H9 (cell line): ENCODE results near the gene DCTN3. TPM values are rescaled to one million over a fixed set of nuclear protein-coding genes. Genes with fewer than 3 reads are reported as not detected.

Experiments used
- DNase-seq: peaks from one replicate; pipeline ENCODE4 v3.0.0-alpha.2; 2017
- H2AFZ ChIP-seq: one replicate; pipeline ENCODE4 v1.6.1; 2013; ENCODE audit warnings: mild to moderate bottlenecking, low read length, control low read depth, moderate library complexity
- H2AK5ac ChIP-seq: 2 replicates; pipeline ENCODE4 v1.6.1; 2013; ENCODE audit warnings: low read length, control low read depth, mixed read lengths; ENCODE audit not compliant: insufficient read length
- H2BK120ac ChIP-seq: one replicate; pipeline ENCODE4 v1.6.1; 2013; ENCODE audit warnings: low read depth, mild to moderate bottlenecking, low read length, control low read depth, inconsistent platforms; ENCODE audit not compliant: poor library complexity, severe bottlenecking
- H2BK12ac ChIP-seq: 2 replicates; pipeline ENCODE4 v1.6.1; 2013; ENCODE audit warnings: low read length, control low read depth, mixed read lengths, low read depth; ENCODE audit not compliant: insufficient read length
- H2BK15ac ChIP-seq: 2 replicates; pipeline ENCODE4 v1.6.1; 2013; ENCODE audit warnings: low read depth, low read length, control low read depth
- H2BK20ac ChIP-seq: one replicate; pipeline ENCODE4 v1.6.1; 2013; ENCODE audit warnings: low read depth, mild to moderate bottlenecking, low read length, control low read depth, inconsistent platforms; ENCODE audit not compliant: poor library complexity, severe bottlenecking
- H2BK5ac ChIP-seq: 2 replicates; pipeline ENCODE4 v1.6.1; 2013; ENCODE audit warnings: low read length, control low read depth, mixed read lengths; ENCODE audit not compliant: insufficient read length
- H3K14ac ChIP-seq: 2 replicates; pipeline ENCODE4 v1.6.1; 2013; ENCODE audit warnings: low read length, control low read depth; ENCODE audit not compliant: insufficient read depth
- H3K18ac ChIP-seq: 2 replicates; pipeline ENCODE4 v1.6.1; 2013; ENCODE audit warnings: low read depth, mild to moderate bottlenecking, mixed read lengths, low read length, control low read depth; ENCODE audit not compliant: insufficient read length
- H3K23ac ChIP-seq: 2 replicates; pipeline ENCODE4 v1.6.1; 2013; ENCODE audit warnings: low read length, control low read depth, mixed read lengths, low read depth; ENCODE audit not compliant: insufficient read length
- H3K23me2 ChIP-seq: 2 replicates; pipeline ENCODE4 v1.6.1; 2013; ENCODE audit warnings: low read depth, mild to moderate bottlenecking, mixed read lengths, low read length, control low read depth; ENCODE audit not compliant: insufficient read length, poor library complexity, severe bottlenecking
- H3K27ac ChIP-seq: 2 replicates; pipeline ENCODE4 v1.5.1; 2013; ENCODE audit warnings: low read length, control low read depth, mixed read lengths, low read depth; ENCODE audit not compliant: insufficient read length
- H3K27me3 ChIP-seq: 2 replicates; pipeline ENCODE4 v1.6.1; 2013; ENCODE audit warnings: low read length, control low read depth, inconsistent platforms; ENCODE audit not compliant: insufficient read depth
- H3K4ac ChIP-seq: 2 replicates; pipeline ENCODE4 v1.6.1; 2013; ENCODE audit warnings: low read depth, mild to moderate bottlenecking, control low read depth, inconsistent platforms, low read length, moderate library complexity
- H3K4me1 ChIP-seq: 2 replicates; pipeline ENCODE4 v1.6.1; 2013; ENCODE audit warnings: low read length, control low read depth, inconsistent platforms; ENCODE audit not compliant: insufficient read depth
- H3K4me2 ChIP-seq: 2 replicates; pipeline ENCODE4 v1.6.1; 2013; ENCODE audit warnings: low read length, control low read depth, mixed read lengths; ENCODE audit not compliant: insufficient read length, insufficient read depth
- H3K56ac ChIP-seq: 2 replicates; pipeline ENCODE4 v1.6.1; 2013; ENCODE audit warnings: low read depth, mild to moderate bottlenecking, mixed read lengths, low read length, control low read depth; ENCODE audit not compliant: insufficient read length
- H3K79me1 ChIP-seq: 2 replicates; pipeline ENCODE4 v1.6.1; 2013; ENCODE audit warnings: low read depth, mild to moderate bottlenecking, moderate library complexity, low read length, control low read depth, inconsistent platforms; ENCODE audit not compliant: insufficient read depth, poor library complexity, severe bottlenecking
- H3K79me2 ChIP-seq: 2 replicates; pipeline ENCODE4 v1.6.1; 2013; ENCODE audit warnings: low read length, control low read depth, inconsistent platforms; ENCODE audit not compliant: insufficient read depth
- H3K9ac ChIP-seq: 2 replicates; pipeline ENCODE4 v1.6.1; 2013; ENCODE audit warnings: low read length, control low read depth, mixed read lengths; ENCODE audit not compliant: insufficient read length; ENCODE audit errors: extremely low read depth
- H3K9me3 ChIP-seq: one replicate; pipeline ENCODE4 v1.6.1; 2013; ENCODE audit warnings: low read depth, low read length, inconsistent platforms; ENCODE audit not compliant: control insufficient read depth
- H3T11ph ChIP-seq: one replicate; pipeline ENCODE4 v1.6.1; 2013; ENCODE audit warnings: mild to moderate bottlenecking, low read length, control low read depth, inconsistent platforms
- H4K20me1 ChIP-seq: one replicate; pipeline ENCODE4 v1.6.1; 2013; ENCODE audit not compliant: control insufficient read depth, insufficient read length, insufficient read depth
- H4K5ac ChIP-seq: 2 replicates; pipeline ENCODE4 v1.6.1; 2013; ENCODE audit warnings: low read depth, mild to moderate bottlenecking, mixed read lengths, low read length, control low read depth; ENCODE audit not compliant: insufficient read length
- H4K8ac ChIP-seq: replicated peaks from 2 replicates; pipeline ENCODE4 v1.6.1; 2013; ENCODE audit warnings: low read length, control low read depth, mixed read lengths, low read depth; ENCODE audit not compliant: insufficient read length
- H4K91ac ChIP-seq: 2 replicates; pipeline ENCODE4 v1.6.1; 2013; ENCODE audit warnings: low read depth, mild to moderate bottlenecking, moderate library complexity, mixed read lengths, low read length, control low read depth; ENCODE audit not compliant: insufficient read length
- H3K27ac Mint-ChIP-seq, 3 experiments: 2 replicates in 2 of 3; 3 replicates in 1 of 3; pipeline ENCODE4 v1.8.0; 2020 to 2021; ENCODE audit warnings: mixed read lengths in 3 of 3, mild to moderate bottlenecking in 1 of 3, moderate library complexity in 1 of 3
- H3K27me3 Mint-ChIP-seq: 2 replicates; pipeline ENCODE4 v1.8.0; 2021; ENCODE audit warnings: low read depth, mild to moderate bottlenecking, moderate library complexity, mixed read lengths
- H3K36me3 Mint-ChIP-seq, 3 experiments: 2 replicates in 2 of 3; 3 replicates in 1 of 3; pipeline ENCODE4 v1.8.0; 2020 to 2021; ENCODE audit warnings: low read depth in 3 of 3, mixed read lengths in 3 of 3; ENCODE audit not compliant: insufficient read depth in 1 of 3
- H3K4me1 Mint-ChIP-seq, 2 experiments: 2 replicates each; pipeline ENCODE4 v1.8.0; 2020; ENCODE audit warnings: mixed read lengths in 2 of 2
- H3K4me3 Mint-ChIP-seq, 2 experiments: 2 replicates in 1 of 2; 3 replicates in 1 of 2; pipeline ENCODE4 v1.8.0; 2020 to 2021; ENCODE audit warnings: mild to moderate bottlenecking in 2 of 2, mixed read lengths in 2 of 2, moderate library complexity in 1 of 2
- H3K9me3 Mint-ChIP-seq, 2 experiments: 2 replicates in 1 of 2; 3 replicates in 1 of 2; pipeline ENCODE4 v1.8.0; 2020; ENCODE audit warnings: mild to moderate bottlenecking in 2 of 2, mixed read lengths in 2 of 2, moderate library complexity in 1 of 2
- WGBS: extraction: QIAGEN DNeasy Blood & Tissue Kit; methylation state at CpG from one replicate; pipeline ENCODE4 v1.1.7; 2013; ENCODE audit warnings: missing lambda C conversion rate, low lambda C conversion rate, mixed read lengths; ENCODE audit not compliant: insufficient read length; ENCODE audit errors: extremely low coverage; 5-methylcytosine and 5-hydroxymethylcytosine counted together
- total RNA-seq: library from RNA; stranded (reverse); gene quantifications from 2 replicates; pipeline ENCODE4 v1.2.1, GENCODE V29; 2021
- TF ChIP-seq, protein P1 (sequence below): fragments of 200-600 bp; sonication (generic); conservative IDR thresholded peaks from 3 replicates; pipeline ENCODE4 v1.8.0; 2021; ENCODE audit warnings: antibody characterized with exemption, mild to moderate bottlenecking

The DCTN3 gene
- total RNA-seq, 1 experiment from 2014 or later, result 40.0 TPM

DNA sequence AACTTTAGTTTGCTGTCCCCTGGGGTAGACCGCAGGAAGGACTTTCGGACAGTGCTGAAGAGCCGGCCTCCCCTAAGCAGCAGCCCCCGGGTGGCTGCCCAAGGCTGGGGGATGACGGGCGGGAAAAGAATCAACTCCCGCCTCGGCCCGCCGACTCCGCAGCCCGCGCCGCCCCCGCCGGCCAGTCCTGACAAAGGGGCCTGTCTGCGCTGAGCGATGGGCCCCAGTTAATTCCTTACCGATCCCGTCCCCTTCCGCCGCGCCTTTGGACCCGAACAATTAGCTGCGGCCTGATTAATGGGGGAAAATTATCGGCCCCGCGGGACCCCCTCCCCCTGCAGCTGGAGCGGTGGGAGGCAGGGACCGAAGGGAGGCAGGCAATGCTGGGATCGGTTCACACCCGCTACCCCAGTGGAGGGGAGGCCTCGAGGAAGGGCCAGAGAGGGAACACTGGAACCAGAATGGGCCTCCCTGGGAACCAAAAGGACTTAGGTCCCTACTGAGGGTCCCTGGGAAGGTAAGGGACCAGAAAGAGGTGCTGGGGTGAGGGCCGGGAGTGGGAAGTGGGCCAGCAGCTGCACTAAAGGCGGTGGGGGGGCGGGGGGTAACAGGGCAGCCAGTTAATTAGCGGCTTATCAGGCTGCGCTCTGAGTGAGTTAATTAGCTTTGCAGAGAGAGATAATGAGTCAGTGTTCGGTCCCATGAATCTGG lies 4.3 kb upstream of the DCTN3 start:
- Histone ChIP-seq H3T11ph (no peak overlapping the region), H3K27ac (no peak overlapping the region), H4K91ac (no peak overlapping the region), H3K27me3 (peaks cover 43% of the 10 kb centered on the region), H2AFZ (no peak overlapping the region), H3K79me1 (no peaks in the 10 kb centered on the region), H3K79me2 (no peaks in the 10 kb centered on the region), H3K56ac (no peak overlapping the region), H2BK12ac (no peak overlapping the region), H2BK15ac (no peak overlapping the region), H3K9me3 (no peaks in the 10 kb centered on the region), H2AK5ac (no peak overlapping the region), H2BK5ac (no peak overlapping the region), H4K20me1 (no peaks in the 10 kb centered on the region), H3K4me1 (0 out of 2 replicates have a peak, but pooled peaks cover 3% of the 10 kb centered on the region), H3K14ac (no peak overlapping the region), H3K4ac (no peak overlapping the region), H3K4me2 (no peak overlapping the region), H4K5ac (no peak overlapping the region), H3K23ac (no peak overlapping the region), H3K9ac (no peak overlapping the region), H4K8ac (no peak overlapping the region), H3K18ac (no peak overlapping the region), H3K23me2 (peaks cover 16% of the 10 kb centered on the region), H2BK20ac (no peak overlapping the region), H2BK120ac (no peak overlapping the region)
- no peak for DNase-seq
- no peaks in the 10 kb centered on the region; a peak in 2 of 7 replicates for H3K36me3 Mint-ChIP-seq
- peaks cover 17 to 34% of the 10 kb centered on the region in 2 experiments for H3K4me1 Mint-ChIP-seq
- H3K9me3 Mint-ChIP-seq, result peaks cover 0 to 6% of the 10 kb centered on the region in 2 experiments; a peak in 2 of 5 replicates
- no peak overlapping the region for H3K27ac Mint-ChIP-seq
- peaks cover 67% of the 10 kb centered on the region for H3K27me3 Mint-ChIP-seq
- TF ChIP-seq, protein P1, sequence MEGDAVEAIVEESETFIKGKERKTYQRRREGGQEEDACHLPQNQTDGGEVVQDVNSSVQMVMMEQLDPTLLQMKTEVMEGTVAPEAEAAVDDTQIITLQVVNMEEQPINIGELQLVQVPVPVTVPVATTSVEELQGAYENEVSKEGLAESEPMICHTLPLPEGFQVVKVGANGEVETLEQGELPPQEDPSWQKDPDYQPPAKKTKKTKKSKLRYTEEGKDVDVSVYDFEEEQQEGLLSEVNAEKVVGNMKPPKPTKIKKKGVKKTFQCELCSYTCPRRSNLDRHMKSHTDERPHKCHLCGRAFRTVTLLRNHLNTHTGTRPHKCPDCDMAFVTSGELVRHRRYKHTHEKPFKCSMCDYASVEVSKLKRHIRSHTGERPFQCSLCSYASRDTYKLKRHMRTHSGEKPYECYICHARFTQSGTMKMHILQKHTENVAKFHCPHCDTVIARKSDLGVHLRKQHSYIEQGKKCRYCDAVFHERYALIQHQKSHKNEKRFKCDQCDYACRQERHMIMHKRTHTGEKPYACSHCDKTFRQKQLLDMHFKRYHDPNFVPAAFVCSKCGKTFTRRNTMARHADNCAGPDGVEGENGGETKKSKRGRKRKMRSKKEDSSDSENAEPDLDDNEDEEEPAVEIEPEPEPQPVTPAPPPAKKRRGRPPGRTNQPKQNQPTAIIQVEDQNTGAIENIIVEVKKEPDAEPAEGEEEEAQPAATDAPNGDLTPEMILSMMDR, result no peak
- no CpG with 5 or more reads among the region's 39 CpGs for whole genome bisulfite sequencing
- H3K4me3 Mint-ChIP-seq, result no peak overlapping the region
